K562 (cell line): ENCODE measurements around the gene HSPA1L. TPM values are rescaled to one million over a fixed set of nuclear protein-coding genes. Genes with fewer than 3 reads are reported as not detected.

Source experiments
- PHF8 ChIP-seq: fragments of 200-600 bp; sonication (generic); IDR thresholded peaks from 2 replicates; pipeline ENCODE4 v1.6.1; 2012; ENCODE audit warnings: mixed run types, mild to moderate bottlenecking, inconsistent platforms, low read length, moderate library complexity, borderline replicate concordance
- RFX1 ChIP-seq: fragments of 450-650 bp; IDR thresholded peaks from 2 replicates; pipeline ENCODE4 v1.6.1; 2016; ENCODE audit warnings: mild to moderate bottlenecking, moderate library complexity
- TEAD2 ChIP-seq: fragments of 450-650 bp; IDR thresholded peaks from 2 replicates; pipeline ENCODE4 v1.6.1; 2016; ENCODE audit warnings: missing genetic modification characterization, control low read depth, missing compliant biosample characterization
- VEZF1 ChIP-seq: fragments of 200-800 bp; sonication (Bioruptor generic); IDR thresholded peaks from 2 replicates; pipeline ENCODE4 v1.6.1; 2017; ENCODE audit warnings: missing genetic modification characterization, missing compliant biosample characterization
- YBX1 ChIP-seq: fragments of 450-650 bp; IDR thresholded peaks from 2 replicates; pipeline ENCODE4 v1.7.1; 2016; ENCODE audit warnings: mild to moderate bottlenecking
- ZC3H4 ChIP-seq: sonication (generic); formaldehyde crosslinking; IDR thresholded peaks from 2 replicates; pipeline ENCODE4 v1.9.0; 2021; ENCODE audit warnings: missing genetic modification reagents, borderline replicate concordance
- ZNF175 ChIP-seq: fragments of 200-800 bp; sonication (Bioruptor generic); IDR thresholded peaks from 2 replicates; pipeline ENCODE4 v1.6.1; 2016; ENCODE audit warnings: low read depth, mild to moderate bottlenecking, missing genetic modification characterization, missing compliant biosample characterization
- ZNF318 ChIP-seq, 2 experiments: fragments of 450-650 bp; IDR thresholded peaks; 2 replicates each; pipeline ENCODE4 v1.6.1; 2016; ENCODE audit warnings: mild to moderate bottlenecking in 2 of 2, borderline replicate concordance in 1 of 2, low read depth in 1 of 2, moderate library complexity in 1 of 2
- polyA plus RNA-seq, 8 experiments: library from polyadenylated mRNA; depleted of rRNA in 4 of 8; stranded (reverse) in 5 of 8; unstranded in 3 of 8; fragments of >200 nt; fragmentation: Nextera tagmentation in 2 of 8; fragmentation: Illumina TruSeq in 1 of 8; extraction: Ambion mirVana in 2 of 8; extraction: Trizol in 1 of 8; gene quantifications; 2 replicates each; pipeline versions ENCODE4 v1.2.1 to v1.2.3, GENCODE V29; 2011 to 2014; ENCODE audit warnings: inconsistent platforms in 1 of 8, missing spikeins in 1 of 8
- total RNA-seq, 7 experiments: library from RNA; depleted of rRNA in 6 of 7; stranded (reverse); fragments of >200 nt in 6 of 7; fragmentation: Illumina TruSeq in 2 of 7; extraction: Trizol in 2 of 7; gene quantifications; 2 replicates each; pipeline versions ENCODE4 v1.2.1 to v1.2.3, GENCODE V29; 2011 to 2021; ENCODE audit warnings: low replicate concordance in 1 of 7
- TF ChIP-seq, protein P1 (sequence below), 2 experiments: fragments of 450-650 bp in 1 of 2; sonication (generic) in 1 of 2; formaldehyde crosslinking; conservative IDR thresholded peaks; 2 replicates each; pipeline versions ENCODE4 v1.4.0 to v1.8.1; 2020 to 2022; ENCODE audit warnings: mild to moderate bottlenecking in 1 of 2, missing genetic modification reagents in 1 of 2
- TF ChIP-seq, protein P2 (sequence below), 2 experiments: fragments of 450-650 bp in 1 of 2; sonication (generic) in 1 of 2; formaldehyde crosslinking in 1 of 2; IDR thresholded peaks in 1 of 2; conservative IDR thresholded peaks in 1 of 2; 2 replicates each; pipeline versions ENCODE4 v1.6.1 to v1.8.1; 2016 to 2023; ENCODE audit warnings: mild to moderate bottlenecking in 2 of 2, moderate library complexity in 2 of 2, inconsistent platforms in 1 of 2, missing genetic modification reagents in 1 of 2
- TF ChIP-seq, protein P3 (sequence below): sonication (generic); formaldehyde crosslinking; IDR thresholded peaks from 2 replicates; pipeline ENCODE4 v1.8.1; 2023; ENCODE audit warnings: mild to moderate bottlenecking, missing genetic modification reagents

The HSPA1L gene
- total and polyA plus RNA-seq, 9 of the 15 experiments (the other 6 are each of a cell fraction or from before 2014, with no cell fraction given) = 0.14 to 2.1 (median 1.3) TPM

DNA sequence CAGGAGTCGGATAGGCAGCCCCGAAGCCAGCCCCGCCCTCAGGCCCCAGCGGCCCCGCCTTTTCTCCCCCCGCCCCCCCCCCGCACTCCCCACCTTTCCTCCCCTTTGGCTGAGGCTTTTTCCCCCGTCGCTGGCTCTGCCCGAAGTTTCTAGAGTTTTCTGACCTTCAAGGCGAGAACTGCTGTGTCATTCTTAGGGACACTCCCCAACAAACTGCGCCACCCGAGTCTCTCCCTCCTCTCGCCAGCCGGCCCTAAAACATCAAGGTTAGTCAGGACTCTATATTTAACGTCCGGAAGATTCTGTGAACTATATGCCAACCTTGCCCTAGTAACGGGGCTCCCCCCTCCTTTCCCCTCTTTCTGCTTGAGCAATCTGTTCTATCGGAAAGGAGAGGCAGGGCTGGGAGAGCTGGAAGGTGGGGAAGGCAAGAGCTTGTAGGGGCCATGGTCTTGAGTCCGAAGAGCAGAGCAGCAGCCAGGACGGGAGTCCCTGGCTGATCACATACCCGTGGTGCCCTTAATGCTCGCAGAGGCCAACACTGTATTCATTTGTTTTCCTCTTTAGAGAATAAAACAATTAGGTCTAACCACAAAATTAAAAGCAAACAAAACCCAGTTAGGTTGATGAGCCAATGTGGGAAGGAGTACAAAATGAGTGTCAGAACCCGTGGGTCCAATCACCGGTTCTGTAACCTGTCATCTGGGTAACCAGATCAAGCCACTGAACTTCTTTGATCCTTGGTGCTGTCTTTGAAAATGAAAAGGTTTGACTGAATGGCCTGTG, 7.1 kb upstream of the HSPA1L start (continued):
- TF ChIP-seq, protein P1, sequence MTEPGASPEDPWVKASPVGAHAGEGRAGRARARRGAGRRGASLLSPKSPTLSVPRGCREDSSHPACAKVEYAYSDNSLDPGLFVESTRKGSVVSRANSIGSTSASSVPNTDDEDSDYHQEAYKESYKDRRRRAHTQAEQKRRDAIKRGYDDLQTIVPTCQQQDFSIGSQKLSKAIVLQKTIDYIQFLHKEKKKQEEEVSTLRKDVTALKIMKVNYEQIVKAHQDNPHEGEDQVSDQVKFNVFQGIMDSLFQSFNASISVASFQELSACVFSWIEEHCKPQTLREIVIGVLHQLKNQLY (CRISPR knock-in tag; conservative IDR thresholded peaks at IDR 0.05) = no peak
- TF ChIP-seq VEZF1 (CRISPR knock-in tag) (no peak), YBX1 (no peak), PHF8 (peak; percentile 65), ZNF175 (CRISPR knock-in tag) (no peak; the same call in 1 of the 2 replicates), RFX1 (no peak), ZC3H4 (no peak), TEAD2 (tag) (no peak), ZNF318 (IDR thresholded peaks at IDR 0.05; ENCODE audit: borderline replicate concordance in 1 of 2, low read depth in 1 of 2) (no peak)
- TF ChIP-seq, protein P2, sequence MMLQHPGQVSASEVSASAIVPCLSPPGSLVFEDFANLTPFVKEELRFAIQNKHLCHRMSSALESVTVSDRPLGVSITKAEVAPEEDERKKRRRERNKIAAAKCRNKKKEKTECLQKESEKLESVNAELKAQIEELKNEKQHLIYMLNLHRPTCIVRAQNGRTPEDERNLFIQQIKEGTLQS (IDR thresholded peaks at IDR 0.05) = no peak
- TF ChIP-seq, protein P2 (CRISPR knock-in tag; conservative IDR thresholded peaks at IDR 0.05) = peak; percentile 88
- TF ChIP-seq, protein P3, sequence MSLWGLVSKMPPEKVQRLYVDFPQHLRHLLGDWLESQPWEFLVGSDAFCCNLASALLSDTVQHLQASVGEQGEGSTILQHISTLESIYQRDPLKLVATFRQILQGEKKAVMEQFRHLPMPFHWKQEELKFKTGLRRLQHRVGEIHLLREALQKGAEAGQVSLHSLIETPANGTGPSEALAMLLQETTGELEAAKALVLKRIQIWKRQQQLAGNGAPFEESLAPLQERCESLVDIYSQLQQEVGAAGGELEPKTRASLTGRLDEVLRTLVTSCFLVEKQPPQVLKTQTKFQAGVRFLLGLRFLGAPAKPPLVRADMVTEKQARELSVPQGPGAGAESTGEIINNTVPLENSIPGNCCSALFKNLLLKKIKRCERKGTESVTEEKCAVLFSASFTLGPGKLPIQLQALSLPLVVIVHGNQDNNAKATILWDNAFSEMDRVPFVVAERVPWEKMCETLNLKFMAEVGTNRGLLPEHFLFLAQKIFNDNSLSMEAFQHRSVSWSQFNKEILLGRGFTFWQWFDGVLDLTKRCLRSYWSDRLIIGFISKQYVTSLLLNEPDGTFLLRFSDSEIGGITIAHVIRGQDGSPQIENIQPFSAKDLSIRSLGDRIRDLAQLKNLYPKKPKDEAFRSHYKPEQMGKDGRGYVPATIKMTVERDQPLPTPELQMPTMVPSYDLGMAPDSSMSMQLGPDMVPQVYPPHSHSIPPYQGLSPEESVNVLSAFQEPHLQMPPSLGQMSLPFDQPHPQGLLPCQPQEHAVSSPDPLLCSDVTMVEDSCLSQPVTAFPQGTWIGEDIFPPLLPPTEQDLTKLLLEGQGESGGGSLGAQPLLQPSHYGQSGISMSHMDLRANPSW (CRISPR knock-in tag) = peak; percentile 99
